KMS-11 (cell line): ENCODE measurements around the gene CFAP92.

Source experiments
- H2AFZ ChIP-seq: fragments of 200-600 bp; sonication (generic); 2 replicates; pipeline ENCODE4 v1.6.1; 2016; ENCODE audit warnings: antibody characterized with exemption, mixed run types, low read depth
- H3K27ac ChIP-seq: fragments of 200-600 bp; sonication (generic); 2 replicates; pipeline ENCODE4 v1.6.1; 2016; ENCODE audit warnings: mild to moderate bottlenecking, mixed run types
- H3K27me3 ChIP-seq: fragments of 200-600 bp; sonication (generic); 2 replicates; pipeline ENCODE4 v1.6.1; 2017; ENCODE audit warnings: mild to moderate bottlenecking, low read depth, mixed run types, moderate library complexity; ENCODE audit not compliant: insufficient read depth
- H3K36me3 ChIP-seq: fragments of 200-600 bp; sonication (generic); 2 replicates; pipeline ENCODE4 v1.6.1; 2017; ENCODE audit warnings: mild to moderate bottlenecking, mixed run types; ENCODE audit not compliant: insufficient read depth
- H3K4me1 ChIP-seq: fragments of 200-600 bp; sonication (generic); 2 replicates; pipeline ENCODE4 v1.6.1; 2016; ENCODE audit warnings: mild to moderate bottlenecking, low read depth, mixed run types; ENCODE audit not compliant: poor library complexity, severe bottlenecking
- H3K4me2 ChIP-seq: fragments of 200-600 bp; sonication (generic); 2 replicates; pipeline ENCODE4 v1.7.0; 2016; ENCODE audit warnings: mild to moderate bottlenecking, mixed run types
- H3K4me3 ChIP-seq: fragments of 200-600 bp; sonication (generic); IDR thresholded peaks from 2 replicates; pipeline ENCODE4 v1.6.1; 2017; ENCODE audit warnings: low read depth, low read length, mixed read lengths; ENCODE audit not compliant: insufficient read depth
- H3K79me2 ChIP-seq: fragments of 200-600 bp; sonication (generic); 2 replicates; pipeline ENCODE4 v1.6.1; 2016; ENCODE audit warnings: low read depth, mixed run types; ENCODE audit not compliant: insufficient read depth
- H3K9ac ChIP-seq: fragments of 200-600 bp; sonication (generic); 2 replicates; pipeline ENCODE4 v1.6.1; 2016; ENCODE audit warnings: mild to moderate bottlenecking, mixed run types
- H4K20me1 ChIP-seq: fragments of 200-600 bp; sonication (generic); 2 replicates; pipeline ENCODE4 v1.6.1; 2016; ENCODE audit warnings: mild to moderate bottlenecking, mixed run types; ENCODE audit not compliant: insufficient read depth
- TF ChIP-seq, protein P1 (sequence below): fragments of 200-600 bp; sonication (generic); conservative IDR thresholded peaks from 2 replicates; pipeline ENCODE4 v1.6.1; 2017; ENCODE audit warnings: low read depth, mild to moderate bottlenecking, antibody characterized with exemption, low read length, moderate library complexity, mixed read lengths

The CFAP92 gene

DNA sequence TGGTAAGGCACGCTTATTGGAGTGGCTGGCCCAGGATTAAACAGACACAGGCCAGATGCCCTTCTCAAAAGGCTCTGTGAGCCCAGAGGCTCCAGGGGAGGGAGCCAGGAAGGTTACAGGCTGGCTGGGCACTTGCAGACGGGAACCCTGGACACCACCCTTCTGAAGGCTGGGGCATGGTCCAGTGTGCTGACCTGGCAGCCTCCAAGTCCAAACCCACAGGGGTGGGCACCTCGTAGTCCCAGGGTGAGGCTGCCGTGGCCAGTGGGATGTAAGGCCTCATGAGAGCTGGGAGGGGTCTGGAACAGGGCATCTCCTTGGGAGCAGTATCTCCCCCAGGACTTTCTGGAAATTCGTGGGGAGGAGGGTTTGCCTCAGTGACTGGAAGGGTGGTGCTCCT lies 26.8 kb upstream of the CFAP92 start:
- Histone ChIP-seq H3K9ac (no peak overlapping the region), H3K4me1 (no peaks in the 10 kb centered on the region), H4K20me1 (no peaks in the 10 kb centered on the region), H3K4me2 (no peak overlapping the region), H3K27me3 (no peaks in the 10 kb centered on the region), H3K27ac (no peak overlapping the region), H3K79me2 (no peaks in the 10 kb centered on the region), H2AFZ (no peak overlapping the region), H3K4me3 (no peak overlapping the region), H3K36me3 (no peaks in the 10 kb centered on the region)
- TF ChIP-seq, protein P1, sequence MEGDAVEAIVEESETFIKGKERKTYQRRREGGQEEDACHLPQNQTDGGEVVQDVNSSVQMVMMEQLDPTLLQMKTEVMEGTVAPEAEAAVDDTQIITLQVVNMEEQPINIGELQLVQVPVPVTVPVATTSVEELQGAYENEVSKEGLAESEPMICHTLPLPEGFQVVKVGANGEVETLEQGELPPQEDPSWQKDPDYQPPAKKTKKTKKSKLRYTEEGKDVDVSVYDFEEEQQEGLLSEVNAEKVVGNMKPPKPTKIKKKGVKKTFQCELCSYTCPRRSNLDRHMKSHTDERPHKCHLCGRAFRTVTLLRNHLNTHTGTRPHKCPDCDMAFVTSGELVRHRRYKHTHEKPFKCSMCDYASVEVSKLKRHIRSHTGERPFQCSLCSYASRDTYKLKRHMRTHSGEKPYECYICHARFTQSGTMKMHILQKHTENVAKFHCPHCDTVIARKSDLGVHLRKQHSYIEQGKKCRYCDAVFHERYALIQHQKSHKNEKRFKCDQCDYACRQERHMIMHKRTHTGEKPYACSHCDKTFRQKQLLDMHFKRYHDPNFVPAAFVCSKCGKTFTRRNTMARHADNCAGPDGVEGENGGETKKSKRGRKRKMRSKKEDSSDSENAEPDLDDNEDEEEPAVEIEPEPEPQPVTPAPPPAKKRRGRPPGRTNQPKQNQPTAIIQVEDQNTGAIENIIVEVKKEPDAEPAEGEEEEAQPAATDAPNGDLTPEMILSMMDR = no peak

DNA sequence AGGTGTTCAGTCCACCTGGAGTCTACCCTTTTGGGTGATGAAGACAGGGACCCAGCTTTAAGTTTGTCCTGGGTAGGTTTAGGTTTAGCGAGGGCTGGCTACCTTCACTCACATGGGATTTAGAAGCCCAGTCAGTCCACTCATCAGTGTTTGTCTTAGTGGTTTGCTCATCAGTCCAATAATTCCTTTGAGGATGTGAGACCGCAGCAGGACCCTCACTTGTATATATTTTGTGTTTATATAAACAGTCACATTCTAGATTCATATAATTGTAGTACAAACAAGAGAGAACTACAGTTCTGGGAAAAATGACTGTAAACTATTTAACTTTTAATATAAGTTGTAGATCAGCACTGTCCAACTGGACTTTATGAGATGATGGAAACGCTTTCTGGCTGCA lies 25.4 kb upstream of the CFAP92 start:
- Histone ChIP-seq H2AFZ (no peak overlapping the region), H3K36me3 (no peaks in the 10 kb centered on the region), H3K4me3 (no peak overlapping the region), H3K27ac (no peak overlapping the region), H3K27me3 (no peaks in the 10 kb centered on the region), H3K4me1 (no peaks in the 10 kb centered on the region), H4K20me1 (no peaks in the 10 kb centered on the region), H3K4me2 (no peak overlapping the region), H3K9ac (no peak overlapping the region), H3K79me2 (no peaks in the 10 kb centered on the region)
- TF ChIP-seq, protein P1 = no peak

DNA sequence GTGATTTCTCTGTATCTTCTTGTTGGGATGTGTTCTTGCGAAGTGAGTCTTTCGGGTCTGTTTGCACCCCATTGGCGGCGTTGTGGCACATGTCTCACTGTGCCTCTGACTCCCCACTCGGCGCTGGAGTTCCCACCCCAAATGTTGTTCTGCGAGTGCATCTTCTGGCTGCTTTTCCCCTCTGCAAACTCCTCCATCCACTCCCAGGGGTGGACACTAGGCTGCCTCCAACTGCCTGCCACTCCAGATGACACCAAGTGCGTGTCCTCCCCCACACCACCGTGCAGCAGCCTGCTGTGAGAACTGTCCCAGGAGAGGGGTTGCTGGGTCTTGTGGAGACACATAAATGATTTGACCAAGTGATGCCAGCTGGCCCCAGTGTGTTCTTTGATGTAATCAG lies 24.9 kb upstream of the CFAP92 start:
- no peak overlapping the region for H3K27ac ChIP-seq
- no peaks in the 10 kb centered on the region for H3K4me1 ChIP-seq
- no peak overlapping the region for H2AFZ ChIP-seq
- H3K9ac ChIP-seq = no peak overlapping the region
- H3K36me3 ChIP-seq = no peaks in the 10 kb centered on the region
- H3K27me3 ChIP-seq = no peaks in the 10 kb centered on the region
- H3K4me3 ChIP-seq = no peak overlapping the region
- H4K20me1 ChIP-seq = no peaks in the 10 kb centered on the region
- TF ChIP-seq, protein P1 = no peak
- no peak overlapping the region for H3K4me2 ChIP-seq
- no peaks in the 10 kb centered on the region for H3K79me2 ChIP-seq

DNA sequence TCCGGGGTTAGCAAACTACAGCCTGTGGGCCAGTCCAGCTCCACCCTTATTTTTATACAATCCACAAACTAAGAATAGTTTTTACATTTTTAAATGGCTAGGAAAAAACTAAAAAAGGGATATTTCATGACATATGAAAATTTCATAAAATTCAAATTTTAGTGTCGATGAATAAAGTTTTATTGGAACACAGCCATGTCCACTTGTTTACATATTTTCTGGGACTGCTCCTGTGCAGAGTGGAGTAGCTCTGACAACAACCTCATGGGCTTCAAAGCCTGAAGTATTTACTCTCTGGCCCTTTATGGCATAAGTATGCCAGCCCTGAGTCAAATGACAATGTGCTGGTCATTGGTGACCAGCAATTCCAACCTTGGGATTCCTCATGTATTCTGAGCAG lies 24.4 kb upstream of the CFAP92 start:
- no peak overlapping the region for H2AFZ ChIP-seq
- no peaks in the 10 kb centered on the region for H3K79me2 ChIP-seq
- no peak overlapping the region for H3K4me3 ChIP-seq
- no peak overlapping the region for H3K4me2 ChIP-seq
- TF ChIP-seq, protein P1 = no peak
- H4K20me1 ChIP-seq = no peaks in the 10 kb centered on the region
- H3K4me1 ChIP-seq = no peaks in the 10 kb centered on the region
- no peak overlapping the region for H3K9ac ChIP-seq
- H3K27me3 ChIP-seq = no peaks in the 10 kb centered on the region
- H3K27ac ChIP-seq = no peak overlapping the region
- H3K36me3 ChIP-seq = no peaks in the 10 kb centered on the region
